MCF 10A (cell line): ENCODE results near the gene PHACTR3. TPM values are rescaled to one million over a fixed set of nuclear protein-coding genes. Genes with fewer than 3 reads are reported as not detected.

Experiments used
- BruUV-seq: library from RNA; stranded (reverse); fragments of 400-500 nt; replicated peaks from 2 replicates; lab custom pipeline; 2021; lab: Mats Ljungman, UMichigan
- CTCF ChIA-PET: fragments of 300-600 bp; sonication (Branson Sonifier 250); formaldehyde crosslinking; extraction: SDS; loops from one replicate; lab custom pipeline; 2021; ENCODE audit warnings: antibody characterized with exemption, inconsistent platforms; lab: Yijun Ruan, JAX
- POLR2A ChIA-PET: fragments of 300-600, 350-650 bp; sonication (Branson Sonifier 250); formaldehyde crosslinking; extraction: SDS; loops from one replicate; lab custom pipeline; 2020; ENCODE audit warnings: antibody characterized with exemption, inconsistent platforms; lab: Yijun Ruan, JAX
- DNase-seq: peaks from one replicate; pipeline ENCODE4 v3.0.0-alpha.2; 2018; ENCODE audit not compliant: unreplicated experiment
- H3K27ac Mint-ChIP-seq: one replicate; pipeline ENCODE4 v1.8.0; 2022; ENCODE audit warnings: mild to moderate bottlenecking, low read depth, mixed read lengths; ENCODE audit not compliant: unreplicated experiment
- H3K27me3 Mint-ChIP-seq: one replicate; pipeline ENCODE4 v1.8.0; 2022; ENCODE audit warnings: mixed read lengths; ENCODE audit not compliant: insufficient read depth, unreplicated experiment
- H3K36me3 Mint-ChIP-seq: one replicate; pipeline ENCODE4 v1.8.0; 2022; ENCODE audit warnings: mild to moderate bottlenecking, moderate library complexity, mixed read lengths; ENCODE audit not compliant: insufficient read depth, unreplicated experiment
- H3K4me1 Mint-ChIP-seq: one replicate; pipeline ENCODE4 v1.8.0; 2022; ENCODE audit warnings: mixed read lengths; ENCODE audit not compliant: insufficient read depth, unreplicated experiment
- H3K4me3 Mint-ChIP-seq: one replicate; pipeline ENCODE4 v1.8.0; 2022; ENCODE audit warnings: mild to moderate bottlenecking, moderate library complexity, mixed read lengths; ENCODE audit not compliant: unreplicated experiment
- H3K9me3 Mint-ChIP-seq: one replicate; pipeline ENCODE4 v1.8.0; 2022; ENCODE audit warnings: mixed read lengths; ENCODE audit not compliant: unreplicated experiment
- CTCF ChIP-seq: fragments of 200-600 bp; IDR thresholded peaks from one replicate; pipeline ENCODE4 v1.8.0; 2022; ENCODE audit warnings: antibody characterized with exemption, mild to moderate bottlenecking; ENCODE audit not compliant: unreplicated experiment
- intact Hi-C: fragments of 100-400 bp; cut with micrococcal nuclease; formaldehyde crosslinking; loops from 2 replicates; pipeline ENCODE4 v1.14.1; 2022
- total RNA-seq: library from RNA; stranded (reverse); gene quantifications from 2 replicates; pipeline ENCODE4 v1.2.3, GENCODE V29; 2022

Gene PHACTR3
- total RNA-seq, 1 experiment from 2014 or later, result 22.8 TPM

GRCh38 chr20:59777331-59777725 lies 173.0 kb downstream of the PHACTR3 start:
- H3K4me1 Mint-ChIP-seq, result no peaks in the 10 kb centered on the region
- H3K9me3 Mint-ChIP-seq, result no peaks in the 10 kb centered on the region
- no peak overlapping the region for H3K27ac Mint-ChIP-seq
- ChIA-PET POLR2A (no interaction called here), CTCF (interaction anchor here (0.6 to 2.9 kb wide), 8 partner anchors 64 to 1630 kb away, joined by 3 to 22 read pairs (median 3); no protein-coding TSS in a partner anchor)
- peaks cover 31% of the 10 kb centered on the region for H3K27me3 Mint-ChIP-seq
- no peaks in the 10 kb centered on the region for H3K36me3 Mint-ChIP-seq
- no peak for DNase-seq
- intact Hi-C loops, result no loop called here
- TF ChIP-seq CTCF, result no peak
- no peak overlapping the region for H3K4me3 Mint-ChIP-seq
- BruUV-seq, result no TSS peak

GRCh38 chr20:59777814-59778575 lies 173.7 kb downstream of the PHACTR3 start:
- H3K27me3 Mint-ChIP-seq, result peaks cover 25% of the 10 kb centered on the region
- no peak overlapping the region for H3K4me3 Mint-ChIP-seq
- no peak overlapping the region for H3K27ac Mint-ChIP-seq
- CTCF ChIA-PET, result interaction anchor here (0.6 to 2.9 kb wide), 8 partner anchors 63 to 1629 kb away, joined by 3 to 22 read pairs (median 3); no protein-coding TSS in a partner anchor
- H3K36me3 Mint-ChIP-seq, result no peaks in the 10 kb centered on the region
- no peaks in the 10 kb centered on the region for H3K4me1 Mint-ChIP-seq
- intact Hi-C loops, result no loop called here
- DNase-seq, result no peak
- BruUV-seq, result no TSS peak
- POLR2A ChIA-PET, result no interaction called here
- no peaks in the 10 kb centered on the region for H3K9me3 Mint-ChIP-seq
- no peak for TF ChIP-seq CTCF

GRCh38 chr20:59778615-59779200 lies 174.4 kb downstream of the PHACTR3 start:
- POLR2A ChIA-PET, result no interaction called here
- no peak overlapping the region for H3K27ac Mint-ChIP-seq
- intact Hi-C loops, result no loop called here
- no peaks in the 10 kb centered on the region for H3K9me3 Mint-ChIP-seq
- no peak for DNase-seq
- no TSS peak for BruUV-seq
- H3K36me3 Mint-ChIP-seq, result no peaks in the 10 kb centered on the region
- H3K4me1 Mint-ChIP-seq, result no peaks in the 10 kb centered on the region
- CTCF ChIA-PET, result interaction anchor here (2.9 kb wide), 1 partner anchor 71 kb away, joined by 22 read pairs; no protein-coding TSS in a partner anchor
- peaks cover 25% of the 10 kb centered on the region for H3K27me3 Mint-ChIP-seq
- H3K4me3 Mint-ChIP-seq, result no peak overlapping the region
- no peak for TF ChIP-seq CTCF
